ACC112 (cell line): ENCODE data around the gene TCF7L2.
"Not testable (repeated sequence)": the region's sequence is repeated elsewhere in the genome, so short reads cannot be mapped to it uniquely, and the experiment has no call there.

Experiments
- H2AFZ ChIP-seq: fragments of 200-600 bp; sonication (generic); one replicate; pipeline ENCODE4 v1.6.0; 2017; ENCODE audit warnings: antibody characterized with exemption, low read length; ENCODE audit not compliant: unreplicated experiment
- H3K27ac ChIP-seq: fragments of 200-600 bp; sonication (generic); 2 replicates; pipeline ENCODE4 v1.5.1; 2014; ENCODE audit warnings: low read depth, mild to moderate bottlenecking, antibody characterized with exemption, low read length, moderate library complexity
- H3K27me3 ChIP-seq: fragments of 200-600 bp; sonication (generic); 2 replicates; pipeline ENCODE4 v1.6.1; 2014; ENCODE audit warnings: mild to moderate bottlenecking, antibody characterized with exemption, low read length, moderate library complexity, mixed read lengths; ENCODE audit not compliant: insufficient read depth
- H3K36me3 ChIP-seq: fragments of 200-600 bp; sonication (generic); 2 replicates; pipeline ENCODE4 v1.6.1; 2016; ENCODE audit warnings: mild to moderate bottlenecking, antibody characterized with exemption, low read length, moderate library complexity, mixed read lengths; ENCODE audit not compliant: insufficient read depth
- H3K4me1 ChIP-seq: fragments of 200-600 bp; sonication (generic); one replicate; pipeline ENCODE4 v1.6.1; 2016; ENCODE audit warnings: low read length, mixed read lengths; ENCODE audit not compliant: insufficient read depth, unreplicated experiment, control insufficient read depth
- H3K4me3 ChIP-seq: fragments of 200-600 bp; sonication (generic); 2 replicates; pipeline ENCODE4 v1.5.1; 2014; ENCODE audit warnings: mild to moderate bottlenecking, low read depth, low read length
- H3K79me2 ChIP-seq: fragments of 200-600 bp; sonication (generic); one replicate; pipeline ENCODE4 v1.6.0; 2016; ENCODE audit warnings: low read length; ENCODE audit not compliant: control insufficient read depth, unreplicated experiment, insufficient read depth

Gene TCF7L2

DNA sequence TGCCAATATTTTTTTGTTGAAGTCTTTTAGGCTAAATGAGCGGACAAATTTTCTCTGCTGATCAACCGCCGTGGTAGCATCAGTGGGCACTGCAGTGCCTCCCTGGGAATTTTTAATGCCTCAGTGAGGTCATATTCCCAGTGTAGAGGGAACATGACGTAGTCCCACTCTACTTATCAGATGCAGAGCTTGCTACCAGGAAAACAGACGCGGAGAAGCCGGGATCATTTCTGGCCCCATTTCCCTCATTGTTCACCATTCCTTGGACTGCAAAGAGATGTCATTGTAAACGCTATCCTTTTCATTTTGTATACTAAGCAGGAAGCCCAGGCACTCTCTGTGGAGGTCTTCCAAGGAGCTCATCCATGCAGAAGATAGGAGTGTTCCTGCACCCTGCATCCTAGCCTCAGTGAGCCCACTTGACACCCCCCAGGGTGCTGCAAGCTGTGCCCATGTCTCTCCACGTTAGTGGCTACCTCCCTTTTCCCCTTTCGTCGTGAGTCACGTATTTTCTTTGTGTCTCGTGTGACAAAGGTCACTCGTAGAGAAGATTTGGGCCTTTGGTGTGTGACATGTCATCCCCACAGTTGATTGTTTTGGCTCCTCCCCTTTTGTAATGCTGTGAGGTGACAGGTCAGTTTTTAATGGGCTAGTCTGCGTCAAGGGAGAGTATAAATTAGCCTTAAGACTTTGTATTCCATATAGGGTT is 145.5 kb downstream of the TCF7L2 start:
- H3K27ac ChIP-seq, result no peak overlapping the region
- H3K4me3 ChIP-seq, result no peak overlapping the region
- peaks cover 23% of the 10 kb centered on the region for H3K4me1 ChIP-seq
- H2AFZ ChIP-seq, result no peak overlapping the region
- H3K79me2 ChIP-seq, result peaks cover 19% of the 10 kb centered on the region
- H3K36me3 ChIP-seq, result peaks cover 6% of the 10 kb centered on the region; the same call in 1 of the 2 replicates
- no peaks in the 10 kb centered on the region for H3K27me3 ChIP-seq

DNA sequence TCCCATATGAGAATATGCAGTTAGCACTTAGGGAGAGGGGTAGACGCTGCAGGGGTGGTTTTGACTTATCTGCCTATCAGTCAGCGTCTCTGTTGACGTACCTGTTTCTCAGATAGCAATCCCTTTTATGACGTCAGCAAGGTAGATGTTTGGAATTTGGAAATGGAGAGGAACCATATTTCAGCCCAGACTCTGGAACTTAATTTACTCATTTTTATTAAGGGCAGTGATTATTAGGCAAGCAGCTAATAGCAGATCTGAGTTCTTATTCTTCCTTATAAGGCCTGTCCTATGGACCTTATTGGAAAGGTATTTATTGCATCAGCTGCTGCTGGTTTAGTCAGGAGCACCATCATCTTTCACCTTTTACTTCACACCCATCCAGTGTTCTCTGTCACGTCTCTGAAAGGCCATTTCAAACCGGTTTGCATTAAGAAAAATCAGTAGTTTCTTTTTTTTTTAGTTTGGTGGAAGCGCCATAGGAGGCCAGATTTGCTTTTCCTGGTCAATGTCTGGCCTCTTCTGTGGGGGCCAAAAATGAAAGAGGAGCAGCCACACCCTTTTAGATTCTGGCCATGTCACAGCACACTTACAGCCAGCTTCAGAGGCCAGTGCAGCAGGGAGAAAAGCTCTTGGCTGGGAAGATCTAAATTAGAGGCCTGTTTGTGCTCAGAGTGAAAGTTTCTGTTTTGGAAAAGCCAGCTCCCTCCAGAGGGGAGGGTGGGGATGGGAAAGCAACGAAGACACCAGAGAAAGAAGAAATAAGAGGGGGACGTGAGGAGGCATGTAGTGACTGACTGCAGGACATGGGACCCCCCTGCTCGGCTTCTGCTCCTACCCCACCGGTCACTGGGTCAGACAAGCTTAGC is 146.3 kb downstream of the TCF7L2 start:
- Histone ChIP-seq H3K4me3 (no peak overlapping the region), H2AFZ (no peak overlapping the region), H3K36me3 (peaks cover 6% of the 10 kb centered on the region; the same call in 1 of the 2 replicates), H3K27me3 (no peaks in the 10 kb centered on the region), H3K27ac (no peak overlapping the region), H3K79me2 (peaks cover 19% of the 10 kb centered on the region), H3K4me1 (peaks cover 23% of the 10 kb centered on the region)

GRCh38 chr10:113097036-113097435 is 147.0 kb downstream of the TCF7L2 start:
- H3K4me3 ChIP-seq, result no peak overlapping the region
- peaks cover 15% of the 10 kb centered on the region for H3K79me2 ChIP-seq
- peaks cover 23% of the 10 kb centered on the region for H3K4me1 ChIP-seq
- H3K36me3 ChIP-seq, result peaks cover 4% of the 10 kb centered on the region; the same call in 1 of the 2 replicates
- H3K27me3 ChIP-seq, result no peaks in the 10 kb centered on the region
- no peak overlapping the region for H2AFZ ChIP-seq
- no peak overlapping the region for H3K27ac ChIP-seq

GRCh38 chr10:113099431-113100183 is 149.6 kb downstream of the TCF7L2 start:
- no peak overlapping the region for H3K27ac ChIP-seq
- peaks cover 16% of the 10 kb centered on the region for H3K4me1 ChIP-seq
- H3K4me3 ChIP-seq, result no peak overlapping the region
- H3K79me2 ChIP-seq, result peaks cover 10% of the 10 kb centered on the region
- H3K27me3 ChIP-seq, result no peaks in the 10 kb centered on the region
- H2AFZ ChIP-seq, result no peak overlapping the region
- H3K36me3 ChIP-seq, result no peaks in the 10 kb centered on the region

GRCh38 chr10:113100281-113100680 is 150.2 kb downstream of the TCF7L2 start:
- Histone ChIP-seq H3K4me1 (peaks cover 16% of the 10 kb centered on the region), H3K79me2 (peaks cover 11% of the 10 kb centered on the region), H2AFZ (no peak overlapping the region), H3K4me3 (no peak overlapping the region), H3K27ac (no peak overlapping the region), H3K27me3 (no peaks in the 10 kb centered on the region), H3K36me3 (no peaks in the 10 kb centered on the region)

DNA sequence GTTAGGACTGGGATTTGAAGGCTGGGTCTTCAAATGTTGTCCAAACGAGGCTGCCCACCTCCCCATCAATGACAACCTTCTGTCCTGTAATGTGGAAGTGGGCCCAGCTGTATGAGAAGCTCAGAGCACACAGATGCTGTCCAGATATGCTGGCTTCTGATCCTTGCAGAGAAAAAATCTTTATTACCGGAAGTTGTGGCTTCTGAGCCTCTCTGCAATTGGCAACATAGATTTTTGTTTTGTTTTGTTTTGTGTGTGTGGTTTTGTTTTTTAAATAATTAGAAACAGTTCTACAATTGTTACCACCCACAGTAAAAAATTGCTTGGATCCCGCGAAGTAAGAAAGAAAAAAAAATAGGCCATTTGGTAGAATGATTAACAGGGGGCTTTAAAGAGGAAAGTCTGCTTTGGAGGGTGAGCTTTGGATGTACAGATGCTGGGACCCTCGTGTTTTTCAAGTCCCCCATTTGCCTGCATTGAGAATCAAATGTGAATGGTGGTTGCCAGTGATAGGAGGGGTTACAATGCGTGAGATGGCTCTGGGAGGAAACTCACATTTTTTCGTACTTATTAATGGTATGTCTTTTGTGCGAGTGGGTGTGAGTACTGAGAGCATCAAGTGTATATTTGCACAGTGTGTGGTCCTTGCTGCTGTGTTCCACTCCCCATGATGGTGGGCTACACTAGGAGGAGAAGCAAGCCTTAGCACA is 153.2 kb downstream of the TCF7L2 start:
- H3K79me2 ChIP-seq, result peaks cover 6% of the 10 kb centered on the region

GRCh38 chr10:113104047-113104446 is 154.0 kb downstream of the TCF7L2 start:
- no peak overlapping the region for H3K27ac ChIP-seq
- H3K79me2 ChIP-seq, result peaks cover 6% of the 10 kb centered on the region
- no peaks in the 10 kb centered on the region for H3K27me3 ChIP-seq
- H3K4me3 ChIP-seq, result no peak overlapping the region
- H3K36me3 ChIP-seq, result no peaks in the 10 kb centered on the region
- no peak overlapping the region for H2AFZ ChIP-seq
- H3K4me1 ChIP-seq, result peaks cover 28% of the 10 kb centered on the region

More for the DNA sequence above, 153.2 kb downstream of the TCF7L2 start:
- Histone ChIP-seq H3K36me3 (no peaks in the 10 kb centered on the region), H2AFZ (no peak overlapping the region), H3K4me3 (no peak overlapping the region), H3K4me1 (peaks cover 28% of the 10 kb centered on the region), H3K27me3 (no peaks in the 10 kb centered on the region), H3K27ac (no peak overlapping the region)

DNA sequence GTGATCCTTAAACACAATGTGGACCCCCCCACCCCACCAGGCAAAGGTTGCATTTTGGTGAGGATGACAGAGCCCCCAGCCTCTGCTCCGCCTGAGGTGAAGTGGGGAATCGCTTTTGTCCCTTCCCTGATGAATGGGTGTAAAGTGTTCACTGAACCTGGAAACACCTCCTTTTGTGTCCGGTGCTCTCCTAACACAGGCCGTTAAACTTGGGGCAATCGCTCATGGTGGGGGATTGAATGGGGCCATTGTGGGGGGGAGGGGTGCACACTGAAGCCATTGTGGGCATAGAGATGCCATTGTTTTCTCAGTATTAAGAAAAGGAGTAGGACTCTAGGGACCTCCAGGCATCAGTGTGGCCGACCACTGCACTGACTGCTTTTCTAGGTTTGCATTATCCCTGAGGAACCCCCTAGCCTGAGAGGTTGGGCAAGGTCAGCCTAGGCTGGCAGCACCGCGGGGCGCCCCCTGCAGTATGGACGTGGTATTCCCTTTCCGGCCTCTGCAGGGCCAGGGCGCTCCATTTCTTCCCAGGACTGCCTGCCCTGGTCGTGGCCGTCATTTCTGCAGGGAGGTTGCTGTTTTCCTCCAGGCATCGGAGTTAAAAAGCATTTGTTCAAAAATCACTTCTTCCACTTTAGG is 158.3 kb downstream of the TCF7L2 start:
- Histone ChIP-seq H3K4me1 (peaks cover 21% of the 10 kb centered on the region), H3K79me2 (peaks cover 11% of the 10 kb centered on the region), H3K27me3 (no peaks in the 10 kb centered on the region), H3K4me3 (no peak overlapping the region), H3K27ac (no peak overlapping the region), H2AFZ (no peak overlapping the region), H3K36me3 (no peaks in the 10 kb centered on the region)

- Histone ChIP-seq H3K27ac (no peak overlapping the region), H3K36me3 (no peaks in the 10 kb centered on the region), H2AFZ (no peak overlapping the region), H3K27me3 (no peaks in the 10 kb centered on the region), H3K4me1 (peaks cover 16% of the 10 kb centered on the region), H3K79me2 (peaks cover 11% of the 10 kb centered on the region), H3K4me3 (no peak overlapping the region)
Measured at GRCh38 chr10:113108948-113109347, 158.9 kb downstream of the TCF7L2 start.

DNA sequence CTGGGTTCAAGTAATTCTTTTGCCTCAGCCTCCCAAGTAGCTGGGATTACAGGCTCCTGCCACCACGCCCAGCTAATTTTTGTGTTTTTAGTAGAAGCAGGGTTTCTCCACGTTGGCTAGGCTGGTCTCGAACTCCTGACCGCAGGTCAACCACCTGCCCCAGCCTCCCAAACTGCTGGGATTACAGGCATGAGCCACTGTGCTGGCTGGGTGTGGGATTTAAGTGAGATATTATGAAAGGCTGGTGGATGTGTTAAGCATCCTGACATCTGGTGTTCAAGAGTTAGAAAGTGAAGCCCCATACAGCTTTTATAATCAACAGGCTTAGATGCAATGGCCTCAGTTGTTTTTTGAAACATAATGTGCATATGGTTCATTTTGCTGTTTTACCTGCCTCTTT is 159.4 kb downstream of the TCF7L2 start:
- not testable (repeated sequence) for H3K27me3 ChIP-seq

More for the DNA sequence above, 159.4 kb downstream of the TCF7L2 start:
- not testable (repeated sequence) for H3K4me3 ChIP-seq, H3K27ac ChIP-seq, H3K36me3 ChIP-seq, H2AFZ ChIP-seq, H3K79me2 ChIP-seq
- peaks cover 16% of the 10 kb centered on the region for H3K4me1 ChIP-seq
